ENCODE measurements around the gene SLC5A7. TPM values are rescaled to one million over a fixed set of nuclear protein-coding genes. Genes with fewer than 3 reads are reported as not detected.

Gene SLC5A7
- total RNA-seq = under 1 TPM in 1 of 2 donors, not detected in 1; 0.05 TPM
- long read RNA-seq, donor 1 = 0 reads
- long read RNA-seq, donor 2 = 0 reads

- DNase-seq (ENCODE audit: low spot score) = peak; percentile 73
- intact Hi-C loops (cut with DNase I) = no loop called here
Measured at GRCh38 chr2:107986278-107987217, at the start of gene SLC5A7. SLC5A7 (plus strand) TSS chr2:107986524; CDS start chr2:107988156, 1,632 bp downstream.

DNA sequence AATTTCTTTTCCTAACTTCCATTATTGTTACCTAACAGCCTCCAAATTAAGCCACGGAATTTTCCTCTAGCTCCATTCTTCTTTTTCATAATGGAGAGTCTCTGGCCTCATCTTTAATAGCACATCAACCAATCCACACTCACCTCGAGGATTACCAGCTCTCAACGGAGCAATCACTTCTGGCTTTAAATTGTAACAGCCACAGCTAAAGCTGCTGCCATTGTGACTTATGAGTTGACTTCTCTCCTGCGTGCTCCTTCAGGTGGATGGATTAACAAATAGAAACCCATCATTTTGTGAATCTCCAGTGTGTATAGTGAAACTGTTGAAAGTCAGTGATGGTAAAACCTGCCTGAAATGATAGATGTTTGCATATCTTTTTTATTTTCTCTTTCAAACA, 24.9 kb upstream of the SLC5A7 start:
- no peak for DNase-seq (ENCODE audit: low spot score)
- intact Hi-C loops (cut with DNase I) = no loop called here

DNA sequence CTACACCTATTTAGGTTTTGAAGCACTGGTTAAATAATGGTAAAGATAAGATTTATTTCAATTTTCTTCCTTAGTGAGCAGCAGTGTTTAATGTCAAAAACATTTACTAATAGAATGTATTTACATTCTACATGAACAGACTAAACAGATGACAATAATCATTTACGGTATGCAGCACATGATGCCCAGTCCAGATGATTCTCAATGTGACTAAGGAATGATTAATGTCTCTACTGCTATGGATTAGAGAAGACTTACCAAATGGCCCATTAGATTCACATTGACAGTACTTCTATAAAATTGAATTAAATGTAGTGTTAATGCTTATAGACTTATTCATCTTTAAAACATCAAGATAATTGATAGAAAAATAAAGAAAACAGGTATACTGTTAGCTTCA, 22.1 kb upstream of the SLC5A7 start:
- no peak for DNase-seq (ENCODE audit: low spot score)
- intact Hi-C loops (cut with DNase I) = no loop called here

DNA sequence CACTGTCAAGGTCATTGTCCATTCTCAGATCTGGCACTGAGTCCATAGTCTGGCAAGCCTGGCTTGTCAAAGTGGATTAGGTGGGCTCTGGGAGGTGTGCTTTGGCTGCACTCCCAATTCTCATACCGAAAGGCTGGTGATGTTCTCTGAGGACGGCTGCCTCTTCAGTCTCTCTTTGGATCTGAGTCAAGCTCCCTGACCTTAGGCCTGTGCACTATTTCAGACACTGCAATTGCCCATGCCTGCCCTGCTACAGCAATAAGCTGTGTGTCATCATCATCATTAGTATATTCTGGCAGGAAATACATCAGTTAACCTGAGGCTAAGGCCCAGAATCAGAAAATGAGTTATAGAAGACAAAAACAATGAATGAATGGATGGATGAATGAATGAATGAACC, 1.6 kb upstream of the SLC5A7 start:
- intact Hi-C loops (cut with DNase I) = no loop called here
- no peak for DNase-seq (ENCODE audit: low spot score)

DNA sequence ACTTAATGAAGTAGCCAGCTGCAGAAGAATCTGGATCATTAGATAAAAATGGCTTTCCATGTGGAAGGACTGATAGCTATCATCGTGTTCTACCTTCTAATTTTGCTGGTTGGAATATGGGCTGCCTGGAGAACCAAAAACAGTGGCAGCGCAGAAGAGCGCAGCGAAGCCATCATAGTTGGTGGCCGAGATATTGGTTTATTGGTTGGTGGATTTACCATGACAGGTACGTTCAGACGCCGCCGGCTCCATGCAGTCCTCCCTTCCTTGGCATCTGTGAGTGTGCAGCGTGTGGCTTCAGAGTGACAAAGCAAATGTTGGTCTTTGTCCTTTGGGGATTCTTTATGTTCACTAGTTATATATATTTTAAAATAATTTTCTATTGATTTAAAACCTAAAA, 1.8 kb downstream of the SLC5A7 start:
- intact Hi-C loops (cut with DNase I) = no loop called here
- peak; percentile 52 for DNase-seq (ENCODE audit: low spot score)

DNA sequence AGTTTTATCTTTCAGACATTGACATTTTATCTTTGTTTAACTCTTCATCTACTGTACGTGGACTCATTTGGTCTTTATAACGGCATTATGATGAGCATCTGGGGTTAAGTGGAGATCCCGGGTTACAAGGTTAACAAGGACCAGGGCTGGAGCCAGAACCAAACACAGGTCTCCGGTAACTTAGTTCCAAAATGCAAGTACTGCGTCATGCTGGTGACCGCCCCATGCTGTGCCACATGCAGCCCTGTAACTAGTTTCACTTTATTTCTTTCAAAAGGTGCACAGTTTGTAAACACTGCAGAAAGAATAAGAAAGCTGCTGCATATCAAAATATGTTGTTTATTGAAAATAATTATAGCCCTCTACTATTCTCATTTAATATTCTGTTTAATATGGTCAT, 3.1 kb downstream of the SLC5A7 start:
- peak; percentile 50 for DNase-seq (ENCODE audit: low spot score)
- intact Hi-C loops (cut with DNase I) = no loop called here

- intact Hi-C loops (cut with DNase I) = no loop called here
- no peak for DNase-seq (ENCODE audit: low spot score)
Measured at GRCh38 chr2:107990718-107991117, 4.4 kb downstream of the SLC5A7 start.

- intact Hi-C loops (cut with DNase I) = no loop called here
Measured at GRCh38 chr2:107992069-107992468, 5.7 kb downstream of the SLC5A7 start.

DNA sequence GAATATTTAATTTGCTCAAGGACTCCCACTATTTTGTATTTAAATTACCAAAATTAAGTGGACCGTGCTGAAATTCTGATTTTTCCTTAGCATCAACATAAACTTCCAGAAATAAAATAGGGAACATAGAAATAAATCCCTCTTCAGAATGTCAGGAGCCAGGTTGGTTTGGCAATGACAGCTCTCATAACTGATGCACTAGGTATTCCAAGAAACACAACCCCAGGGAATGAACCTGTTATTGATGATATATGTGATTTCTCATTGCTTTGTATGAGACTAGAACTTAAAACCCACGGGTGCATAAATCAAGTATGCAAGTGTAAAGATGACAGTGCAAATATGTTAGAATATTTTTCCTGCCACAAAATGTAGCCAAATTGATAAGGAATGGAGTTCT, 12.8 kb downstream of the SLC5A7 start:
- DNase-seq (ENCODE audit: low spot score) = no peak
- intact Hi-C loops (cut with DNase I) = no loop called here

More at GRCh38 chr2:107992069-107992468, 5.7 kb downstream of the SLC5A7 start:
- DNase-seq (ENCODE audit: low spot score) = no peak

DNA sequence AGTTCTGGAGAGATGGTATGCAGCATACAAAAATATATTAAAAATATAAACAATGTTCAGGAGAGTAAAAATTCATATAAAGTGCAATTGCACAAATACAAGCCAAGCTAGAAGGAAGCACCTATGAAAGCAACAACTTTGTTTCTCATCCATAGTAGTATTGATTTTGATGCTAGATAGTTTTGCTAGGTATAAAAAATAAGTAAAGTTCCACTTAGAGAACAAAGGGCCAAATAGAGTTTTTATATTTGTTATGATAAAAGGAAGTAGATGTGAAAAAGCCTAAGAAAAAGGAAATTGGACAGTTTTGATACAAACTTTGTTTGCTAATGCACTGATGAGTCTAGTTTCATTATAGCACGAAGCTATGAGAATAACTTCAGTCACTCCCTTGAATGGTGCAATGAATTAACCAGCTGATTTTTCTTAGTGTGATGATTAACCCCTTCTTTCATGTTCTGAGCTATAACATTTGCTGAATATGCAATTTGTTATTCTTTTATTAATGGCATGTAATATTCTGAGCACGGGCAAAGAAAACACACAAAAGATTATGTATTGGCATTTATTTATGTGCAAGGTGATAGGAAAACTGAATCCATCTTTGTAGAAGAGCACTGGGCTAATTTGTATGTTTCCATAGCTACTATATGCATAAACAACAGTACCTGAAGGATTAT, 24.7 kb downstream of the SLC5A7 start:
- DNase-seq (ENCODE audit: low spot score) = no peak
- intact Hi-C loops (cut with DNase I) = loop anchor here in 1 of 2 donors (5.0 kb wide), 1 partner anchor 596 kb away; no protein-coding TSS in a partner anchor

GRCh38 chr2:108013305-108013704, 27.0 kb downstream of the SLC5A7 start:
- no peak for DNase-seq (ENCODE audit: low spot score)
- intact Hi-C loops (cut with DNase I) = loop anchor here in 1 of 2 donors (5.0 kb wide), 1 partner anchor 594 kb away; no protein-coding TSS in a partner anchor

DNA sequence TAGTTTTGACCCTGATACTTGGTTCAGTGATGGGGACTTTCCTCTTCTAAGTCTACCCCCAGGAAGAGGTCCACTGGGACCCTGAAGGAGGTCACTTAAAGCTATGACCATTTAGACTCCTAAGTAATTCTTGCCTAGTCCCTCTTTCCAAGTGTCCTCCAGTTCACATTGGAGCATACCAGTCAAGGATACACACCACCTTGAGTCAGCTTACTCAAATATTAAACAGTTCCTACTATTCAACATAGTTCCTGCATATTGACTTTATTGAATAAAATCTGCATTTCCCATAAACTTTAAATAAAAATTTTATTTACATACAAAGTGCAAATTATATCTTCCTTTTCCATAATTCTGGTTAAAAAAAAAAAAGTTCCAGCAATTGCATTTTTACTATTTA, 36.3 kb downstream of the SLC5A7 start:
- intact Hi-C loops (cut with DNase I) = no loop called here

DNA sequence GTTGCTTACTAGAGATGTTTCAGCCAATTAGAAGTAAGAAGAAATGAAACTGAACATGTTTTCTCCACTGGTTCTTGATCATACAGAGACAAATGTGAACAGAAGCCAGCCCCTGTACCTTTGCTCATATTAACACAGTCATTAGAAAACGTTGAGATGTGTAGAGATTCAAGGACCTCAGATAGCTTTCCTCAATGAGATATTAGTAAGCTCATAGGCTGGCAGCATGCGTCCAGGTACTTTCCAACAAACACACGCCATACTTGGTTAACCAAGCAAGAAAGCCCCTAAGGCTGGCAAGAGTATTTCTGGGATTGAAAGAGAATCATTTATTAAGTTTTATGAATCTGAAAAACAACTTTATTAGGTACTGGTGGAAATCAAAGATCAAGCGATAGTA, 37.5 kb downstream of the SLC5A7 start:
- DNase-seq (ENCODE audit: low spot score) = no peak
- intact Hi-C loops (cut with DNase I) = no loop called here

More for the DNA sequence above, 36.3 kb downstream of the SLC5A7 start:
- DNase-seq (ENCODE audit: low spot score) = no peak

GRCh38 chr2:108026092-108026794, 39.9 kb downstream of the SLC5A7 start:
- intact Hi-C loops (cut with DNase I) = no loop called here
- no peak for DNase-seq (ENCODE audit: low spot score)

- intact Hi-C loops (cut with DNase I) = no loop called here
- DNase-seq (ENCODE audit: low spot score) = no peak
Measured at GRCh38 chr2:108029496-108029895, 43.2 kb downstream of the SLC5A7 start.

- intact Hi-C loops (cut with DNase I) = no loop called here
- DNase-seq (ENCODE audit: low spot score) = no peak
Measured at GRCh38 chr2:108029912-108030311, 43.6 kb downstream of the SLC5A7 start.

DNA sequence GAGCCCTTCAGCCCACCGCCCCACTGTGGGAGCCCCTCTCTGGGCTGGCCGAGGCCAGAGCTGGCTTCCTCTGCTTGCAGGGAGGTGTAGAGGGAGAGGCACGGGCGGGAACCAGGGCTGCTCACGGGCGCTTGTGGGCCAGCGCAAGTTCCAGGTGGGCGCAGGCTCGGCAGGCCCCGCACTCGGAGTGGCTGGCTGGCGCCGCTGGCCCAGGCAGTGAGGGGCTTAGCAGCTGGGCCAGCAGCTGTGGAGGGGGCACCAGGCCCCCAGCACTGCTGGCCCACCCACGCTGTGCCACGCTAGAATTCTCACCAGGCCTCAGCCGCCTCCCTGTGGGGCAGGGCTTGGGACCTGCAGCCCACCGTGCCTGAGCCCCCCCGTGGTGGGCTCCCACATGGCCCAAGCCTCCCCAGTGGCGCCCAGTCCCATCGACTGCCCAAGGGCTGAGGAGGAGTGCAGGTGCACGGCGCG, 45.2 kb downstream of the SLC5A7 start:
- intact Hi-C loops (cut with DNase I) = no loop called here
- no peak for DNase-seq (ENCODE audit: low spot score)

DNA sequence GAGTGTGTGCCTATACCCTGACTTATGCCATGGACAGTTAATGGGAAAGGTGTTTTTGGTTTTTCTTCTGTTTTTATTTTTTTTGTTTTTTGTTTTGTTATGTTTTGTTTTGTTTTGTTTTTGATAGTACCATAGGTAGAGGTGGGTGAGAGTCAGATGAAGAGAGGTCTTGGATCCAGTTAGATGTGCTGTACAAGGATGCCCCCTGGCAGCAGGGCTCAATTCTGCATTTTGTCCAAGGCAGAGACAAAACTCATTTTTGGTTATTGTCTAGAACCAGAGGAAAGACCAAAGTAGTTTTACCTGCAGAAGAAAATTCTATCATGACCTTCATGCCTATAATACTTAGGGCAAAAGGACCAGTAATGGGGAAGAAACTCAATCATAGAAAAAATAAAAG, 48.5 kb downstream of the SLC5A7 start:
- no peak for DNase-seq (ENCODE audit: low spot score)
- intact Hi-C loops (cut with DNase I) = no loop called here

DNA sequence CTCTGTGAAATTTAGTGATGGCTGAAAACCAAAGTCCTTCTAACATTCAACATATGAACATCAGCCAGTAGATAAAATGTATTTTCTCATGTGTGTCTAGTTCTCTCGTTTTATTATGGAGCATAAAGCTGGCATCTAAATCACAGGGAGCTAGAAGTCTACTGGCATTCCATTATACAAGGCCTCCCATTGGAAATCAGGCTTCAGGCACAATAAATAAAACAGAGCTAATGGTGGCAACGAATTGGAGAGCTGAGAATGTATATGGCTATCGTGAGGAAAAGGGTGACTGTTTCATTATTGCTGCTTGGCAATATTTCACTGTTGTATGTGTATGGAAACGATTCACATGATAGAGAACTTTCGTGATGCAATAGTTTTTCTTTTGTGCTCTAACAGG, 62.4 kb downstream of the SLC5A7 start:
- intact Hi-C loops (cut with DNase I) = no loop called here
- DNase-seq (ENCODE audit: low spot score) = no peak

All from posterior vena cava (tissue), 2 donors.